ENCODE results near the gene GDPD5.
"Not testable (repeated sequence)": the region's sequence is repeated elsewhere in the genome, so short reads cannot be mapped to it uniquely, and the experiment has no call there.

DNA sequence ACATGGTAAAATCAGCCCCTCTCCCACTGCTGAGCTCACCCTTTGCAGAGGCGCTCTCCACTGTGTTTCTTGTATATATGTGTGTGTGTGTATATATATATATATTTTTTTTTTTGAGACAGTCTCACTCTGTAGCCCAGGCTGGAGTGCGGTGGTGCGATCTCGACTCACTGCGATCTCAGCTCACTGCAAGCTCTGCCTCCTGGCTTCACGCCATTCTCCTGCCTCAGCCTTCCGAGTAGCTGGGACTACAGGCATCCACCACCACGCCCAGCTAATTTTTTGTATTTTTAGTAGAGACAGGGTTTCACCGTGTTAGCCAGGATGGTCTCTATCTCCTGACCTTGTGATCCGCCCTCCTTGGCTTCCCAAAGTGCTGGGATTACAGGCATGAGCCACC is 112.6 kb downstream of the GDPD5 start:
- TF ChIP-seq, protein P1, sequence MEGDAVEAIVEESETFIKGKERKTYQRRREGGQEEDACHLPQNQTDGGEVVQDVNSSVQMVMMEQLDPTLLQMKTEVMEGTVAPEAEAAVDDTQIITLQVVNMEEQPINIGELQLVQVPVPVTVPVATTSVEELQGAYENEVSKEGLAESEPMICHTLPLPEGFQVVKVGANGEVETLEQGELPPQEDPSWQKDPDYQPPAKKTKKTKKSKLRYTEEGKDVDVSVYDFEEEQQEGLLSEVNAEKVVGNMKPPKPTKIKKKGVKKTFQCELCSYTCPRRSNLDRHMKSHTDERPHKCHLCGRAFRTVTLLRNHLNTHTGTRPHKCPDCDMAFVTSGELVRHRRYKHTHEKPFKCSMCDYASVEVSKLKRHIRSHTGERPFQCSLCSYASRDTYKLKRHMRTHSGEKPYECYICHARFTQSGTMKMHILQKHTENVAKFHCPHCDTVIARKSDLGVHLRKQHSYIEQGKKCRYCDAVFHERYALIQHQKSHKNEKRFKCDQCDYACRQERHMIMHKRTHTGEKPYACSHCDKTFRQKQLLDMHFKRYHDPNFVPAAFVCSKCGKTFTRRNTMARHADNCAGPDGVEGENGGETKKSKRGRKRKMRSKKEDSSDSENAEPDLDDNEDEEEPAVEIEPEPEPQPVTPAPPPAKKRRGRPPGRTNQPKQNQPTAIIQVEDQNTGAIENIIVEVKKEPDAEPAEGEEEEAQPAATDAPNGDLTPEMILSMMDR (IDR thresholded peaks at IDR 0.05): not testable (repeated sequence)
- not testable (repeated sequence) for TF ChIP-seq EZH2 (IDR thresholded peaks at IDR 0.05; ENCODE audit: borderline replicate concordance, insufficient read depth, low read depth, low read length, poor library complexity, severe bottlenecking)
